NCI-H1048 (cell line): ENCODE results near the gene MSH5.
"Not testable (repeated sequence)": the region's sequence is repeated elsewhere in the genome, so short reads cannot be mapped to it uniquely, and the experiment has no call there.

Source experiments
- DNase-seq: peaks from one replicate; lab custom pipeline; 2025; lab: John Stamatoyannopoulos, UW

Gene MSH5

GRCh38 chr6:31778999-31779885 lies 39.4 kb downstream of the MSH5 start:
- no peak for DNase-seq

- DNase-seq = no peak
Observed at GRCh38 chr6:31779908-31780307, 40.1 kb downstream of the MSH5 start.

GRCh38 chr6:31780507-31781243 lies 40.9 kb downstream of the MSH5 start:
- no peak for DNase-seq

- no peak for DNase-seq
Observed at GRCh38 chr6:31781244-31782125, 41.7 kb downstream of the MSH5 start.

GRCh38 chr6:31782126-31782855 lies 42.5 kb downstream of the MSH5 start:
- DNase-seq = no peak

GRCh38 chr6:31784098-31784925 lies 44.5 kb downstream of the MSH5 start:
- DNase-seq = no peak

- DNase-seq = no peak
Observed at GRCh38 chr6:31785475-31785874, 45.7 kb downstream of the MSH5 start.

- no peak for DNase-seq
Observed at GRCh38 chr6:31791324-31792089, 51.7 kb downstream of the MSH5 start.

GRCh38 chr6:31792090-31792374 lies 52.2 kb downstream of the MSH5 start:
- DNase-seq = no peak

- no peak for DNase-seq
Observed at GRCh38 chr6:31792761-31793171, 53.0 kb downstream of the MSH5 start.

GRCh38 chr6:31793927-31794245 lies 54.1 kb downstream of the MSH5 start:
- DNase-seq = not testable (repeated sequence)

- DNase-seq = no peak
Observed at GRCh38 chr6:31794294-31794865, 54.6 kb downstream of the MSH5 start.

- DNase-seq = no peak
Observed at GRCh38 chr6:31794866-31795615, 55.2 kb downstream of the MSH5 start.

- peak; percentile 49 for DNase-seq
Observed at GRCh38 chr6:31795616-31796298, 56.0 kb downstream of the MSH5 start, which contains the start of gene VARS1. VARS1 (minus strand) TSS chr6:31795752; CDS start chr6:31795217, 535 bp downstream.

GRCh38 chr6:31796993-31797385 lies 57.2 kb downstream of the MSH5 start:
- DNase-seq = no peak

- DNase-seq = no peak
Observed at GRCh38 chr6:31797588-31797987, 57.8 kb downstream of the MSH5 start.

GRCh38 chr6:31799781-31800180 lies 60.0 kb downstream of the MSH5 start:
- DNase-seq = no peak
